GM18868 (cell line): ENCODE results near the gene DDX41.
"Not testable (repeated sequence)": the region's sequence is repeated elsewhere in the genome, so short reads cannot be mapped to it uniquely, and the experiment has no call there.

Experiments
- ATAC-seq: cut with Tn5 transposase; IDR thresholded peaks from one replicate; pipeline ENCODE4 v1.9.1; 2021; ENCODE audit warnings: mild to moderate bottlenecking, moderate library complexity; ENCODE audit not compliant: unreplicated experiment

Gene DDX41

DNA sequence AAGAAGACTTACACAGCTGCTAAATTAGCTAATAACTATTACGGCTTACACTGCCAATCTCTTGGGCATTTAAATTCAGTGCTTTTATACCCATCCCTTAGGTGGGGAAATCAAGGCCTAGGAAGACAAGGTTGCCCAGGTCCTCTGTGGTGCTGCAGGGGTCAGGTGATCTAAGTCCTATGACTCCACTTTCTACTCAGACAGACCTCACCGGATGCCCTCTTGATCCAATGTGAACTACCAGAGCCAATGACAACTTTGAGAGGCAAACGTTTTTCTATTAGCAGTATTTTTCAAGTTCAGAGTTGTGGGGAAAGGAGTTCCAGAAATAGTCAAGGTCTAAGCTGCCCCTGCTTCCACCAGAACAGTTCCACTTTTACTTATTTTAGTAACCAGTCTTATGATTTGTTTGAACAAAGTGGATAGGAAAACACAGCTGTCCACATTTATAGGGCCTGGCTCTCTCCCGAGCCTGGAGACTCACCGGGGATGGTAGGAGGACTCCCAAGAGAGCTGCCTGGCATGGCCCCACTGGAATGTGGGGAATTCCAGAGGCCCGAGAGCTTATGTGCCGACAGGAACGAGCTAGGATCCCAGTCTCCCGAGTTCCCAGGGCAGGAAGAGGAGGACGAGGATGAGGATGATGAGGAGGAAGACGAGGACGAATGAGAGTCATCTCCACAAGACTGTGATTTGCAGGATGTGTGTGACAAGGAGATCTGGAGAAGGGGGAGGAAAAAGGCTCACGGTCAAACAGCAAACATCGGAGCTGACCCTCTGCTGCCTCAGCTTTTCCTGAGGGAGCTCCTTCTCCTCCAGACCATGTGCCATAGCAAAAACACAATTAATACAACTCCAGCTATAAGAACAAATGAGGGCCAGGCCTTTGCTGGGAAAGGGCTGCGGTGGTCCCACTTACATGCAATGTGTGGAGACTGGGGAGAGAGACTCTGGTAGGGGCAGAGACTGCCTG is 20.9 kb upstream of the DDX41 start:
- no peak for ATAC-seq

DNA sequence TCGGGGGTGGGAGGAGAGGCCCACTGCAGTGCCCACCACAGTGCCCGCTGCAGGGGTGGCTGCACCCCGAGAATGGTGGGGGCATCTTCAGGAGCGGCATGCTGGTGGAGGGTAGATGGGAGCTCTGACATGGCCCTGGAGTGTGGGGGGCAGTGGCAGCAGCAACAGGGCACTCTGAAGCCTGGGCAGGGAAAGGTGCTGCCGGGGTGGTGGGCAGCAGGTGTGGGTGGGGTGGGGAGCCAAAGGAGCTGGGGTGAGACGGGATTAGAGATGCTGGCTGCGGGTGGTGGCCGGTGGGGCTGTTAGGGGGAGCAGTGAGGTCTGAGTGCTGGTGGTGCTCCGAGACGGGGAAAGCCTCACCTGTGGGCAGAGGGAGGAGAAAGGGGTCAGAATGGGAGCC is 19.6 kb upstream of the DDX41 start:
- no peak for ATAC-seq

DNA sequence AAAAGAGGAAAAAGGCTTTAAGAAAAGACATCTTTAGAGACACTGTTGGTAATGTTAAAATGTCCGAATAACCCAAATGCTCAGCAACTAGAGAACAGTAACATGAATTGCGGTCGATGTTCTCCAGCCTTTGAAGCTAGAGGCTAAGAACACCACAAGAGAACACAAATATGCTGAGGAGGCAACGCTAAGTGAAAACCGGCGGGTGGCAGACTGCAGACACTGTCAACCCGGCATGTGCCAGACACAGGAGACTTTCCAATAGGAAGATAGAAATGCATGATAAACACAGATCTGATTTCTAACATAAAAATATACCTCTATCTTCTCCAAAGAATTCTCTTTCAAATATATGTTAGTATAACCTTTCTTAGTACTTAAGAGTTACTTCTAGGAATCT is 18.4 kb upstream of the DDX41 start:
- no peak for ATAC-seq

DNA sequence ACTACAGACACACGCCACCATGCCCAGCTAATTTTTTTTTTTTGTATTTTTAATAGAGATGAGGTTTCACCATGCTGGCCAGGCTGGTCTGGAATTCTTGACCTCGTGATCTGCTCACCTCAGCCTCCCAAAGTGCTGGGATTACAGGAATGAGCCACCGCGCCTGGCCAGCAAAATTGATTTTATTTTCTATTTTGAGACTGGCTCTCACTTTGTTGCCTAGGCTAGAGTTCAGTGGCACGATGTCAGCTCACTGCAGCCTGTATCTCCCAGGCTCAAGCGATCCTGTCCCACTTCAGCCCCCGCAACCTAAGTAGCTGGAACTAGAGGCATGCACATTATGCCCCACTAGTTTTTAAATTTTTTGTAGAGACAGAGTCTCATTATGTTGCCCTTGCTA is 17.7 kb upstream of the DDX41 start:
- not testable (repeated sequence) for ATAC-seq

DNA sequence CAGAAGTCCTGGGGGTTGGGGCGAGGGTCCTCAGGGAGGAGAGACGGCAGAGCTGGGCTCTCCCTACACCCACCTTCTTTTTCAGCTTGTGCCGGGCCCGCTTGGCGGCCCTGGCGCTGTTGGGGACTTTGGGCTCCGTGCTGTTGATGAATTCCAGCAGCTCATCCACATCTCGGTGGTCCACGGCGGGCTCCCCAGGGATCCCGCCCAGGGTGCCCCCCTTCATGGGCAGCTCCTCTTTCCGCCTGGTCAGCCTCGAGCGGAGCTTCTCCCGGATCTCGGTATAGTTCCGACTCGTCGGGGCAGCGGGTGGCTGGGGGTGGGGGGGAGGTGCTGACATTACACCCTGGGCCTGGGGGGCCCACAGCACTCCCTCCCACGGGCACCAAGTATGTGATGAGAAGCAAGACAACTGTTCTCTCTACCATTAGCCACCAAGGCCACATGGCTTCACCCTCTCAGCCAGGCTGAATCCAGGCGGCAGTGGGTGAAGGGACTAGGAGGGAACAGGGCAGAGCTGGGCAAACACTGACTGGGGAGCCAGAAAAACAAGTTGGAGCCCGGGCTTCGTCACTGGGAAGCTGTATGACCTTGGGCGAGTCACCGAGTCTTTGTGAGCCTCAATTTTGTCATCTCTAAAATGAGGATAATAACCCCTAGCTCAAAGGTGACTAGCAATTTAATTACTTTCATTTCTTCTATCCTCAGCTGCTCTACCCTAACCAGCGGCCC is 14.6 kb upstream of the DDX41 start:
- no peak for ATAC-seq

DNA sequence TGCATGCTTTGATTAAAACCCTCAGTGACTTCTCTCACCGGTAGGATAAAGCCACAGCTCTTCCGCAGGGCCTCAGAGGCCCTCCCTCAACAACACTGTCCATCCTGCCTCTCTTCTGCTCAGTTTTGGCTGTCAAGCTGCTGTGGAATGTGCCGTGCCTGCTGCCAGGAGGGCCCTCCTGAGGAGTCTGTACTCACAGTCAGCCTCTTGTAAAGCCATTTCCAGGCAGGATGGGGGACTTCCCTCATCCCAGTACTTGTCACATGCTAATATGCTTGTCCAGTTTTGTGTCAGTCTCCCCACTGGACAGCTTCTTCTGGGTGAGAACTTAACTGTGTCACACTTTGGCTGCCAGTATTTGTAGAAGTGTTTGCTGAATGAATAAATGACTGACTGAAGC is 13.9 kb upstream of the DDX41 start:
- no peak for ATAC-seq

DNA sequence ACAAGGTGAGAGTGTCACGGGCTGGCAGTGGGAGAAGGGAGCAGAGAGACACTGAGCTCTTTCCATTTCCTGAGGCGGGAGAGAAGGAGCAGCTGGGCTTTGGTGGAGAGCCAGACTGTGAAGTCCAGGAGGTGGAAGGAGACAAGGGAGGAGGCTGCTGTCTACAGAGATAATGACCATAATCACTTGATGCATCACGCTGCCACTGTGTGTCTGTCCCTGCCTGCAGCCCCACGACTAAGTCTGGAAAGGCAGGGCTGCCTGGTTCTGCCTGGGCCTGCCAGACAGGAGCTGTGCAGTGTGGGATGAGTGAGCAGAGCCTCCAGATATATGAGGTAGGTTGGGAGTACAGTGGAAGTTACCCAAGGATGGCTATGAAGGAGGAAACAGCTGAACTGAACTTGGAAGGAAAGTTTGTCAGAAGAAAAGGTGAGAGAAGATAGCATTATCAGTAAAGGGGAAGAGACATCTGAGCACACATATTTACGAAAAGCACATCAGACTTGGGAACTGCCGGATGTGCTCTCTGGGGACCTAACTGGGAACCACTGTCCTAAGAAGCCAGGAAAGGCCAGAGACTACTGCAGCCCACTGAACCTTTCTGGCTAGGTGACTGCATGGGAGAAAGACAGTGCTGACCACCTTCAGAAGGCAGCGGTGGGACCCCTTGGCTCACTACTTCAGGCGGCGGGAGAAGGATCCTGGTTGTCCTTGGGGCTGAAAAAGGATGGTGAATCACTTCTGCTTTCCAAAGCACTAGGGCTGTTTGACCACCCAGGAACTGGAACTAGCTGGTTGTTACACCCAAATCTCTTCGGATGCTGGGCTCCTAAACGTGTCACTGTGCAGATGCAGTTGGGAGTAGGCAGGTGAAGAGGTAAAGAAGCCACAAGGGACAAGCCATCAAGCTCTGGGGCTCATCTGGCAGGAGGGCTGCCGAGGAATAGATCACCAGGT is 12.8 kb upstream of the DDX41 start:
- no peak for ATAC-seq

DNA sequence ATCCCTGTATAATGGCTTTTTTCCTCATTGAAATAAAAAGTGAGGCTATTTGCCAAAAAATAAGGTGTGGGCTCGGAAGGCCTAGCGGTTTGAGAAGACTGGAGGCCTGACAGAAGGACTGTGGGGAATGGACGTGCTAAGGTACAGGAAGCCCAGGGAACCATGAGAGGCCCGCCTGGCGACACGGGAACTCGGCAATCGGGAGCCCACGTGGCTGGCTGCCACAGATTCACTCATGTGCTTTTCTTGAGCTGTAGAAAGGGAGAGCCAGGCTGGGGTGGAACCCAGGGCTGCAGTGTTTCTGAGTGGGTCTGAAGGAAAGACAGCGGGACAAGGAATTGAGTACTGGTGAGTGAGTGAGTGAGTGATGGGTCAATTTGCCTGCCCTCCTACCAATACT is 11.9 kb upstream of the DDX41 start:
- no peak for ATAC-seq

DNA sequence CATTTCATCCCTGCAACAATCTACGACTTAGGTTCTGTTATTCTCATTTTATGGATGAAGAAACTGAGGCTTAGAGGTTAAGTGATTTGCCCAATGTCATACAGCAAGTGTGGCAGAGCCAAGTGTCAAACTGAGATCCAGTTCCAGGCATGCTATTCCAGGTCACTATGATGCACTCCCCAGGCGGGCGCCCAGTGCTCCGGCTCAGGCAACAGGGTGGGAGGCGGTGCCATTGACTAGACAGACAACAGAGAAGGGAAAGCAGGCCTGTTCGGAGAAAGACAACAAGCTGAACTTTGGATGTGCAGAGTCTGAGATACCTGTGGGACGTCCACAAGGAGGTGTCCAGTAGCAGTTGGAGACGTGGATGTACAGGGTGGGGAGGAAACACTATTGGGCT is 10.8 kb upstream of the DDX41 start:
- no peak for ATAC-seq

DNA sequence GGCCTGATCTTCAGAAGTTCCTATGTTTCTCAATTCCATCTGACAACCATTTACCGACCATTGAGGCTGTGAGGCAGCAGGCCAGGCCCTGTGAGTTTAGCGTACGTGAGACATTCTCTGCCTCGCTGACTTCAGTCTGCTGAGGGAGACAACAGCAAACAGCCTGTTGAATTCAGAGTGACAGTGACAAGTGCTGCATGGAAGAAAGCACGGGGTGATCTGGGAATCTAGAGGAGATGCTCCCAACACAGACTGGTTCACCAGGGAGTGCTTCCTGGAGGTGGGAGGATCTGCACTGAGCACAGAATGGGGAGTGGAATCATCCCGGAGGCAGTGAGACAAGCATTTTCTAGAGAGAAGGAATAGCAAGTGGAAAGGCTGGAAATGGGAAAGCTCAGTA is 10.0 kb upstream of the DDX41 start:
- no peak for ATAC-seq

DNA sequence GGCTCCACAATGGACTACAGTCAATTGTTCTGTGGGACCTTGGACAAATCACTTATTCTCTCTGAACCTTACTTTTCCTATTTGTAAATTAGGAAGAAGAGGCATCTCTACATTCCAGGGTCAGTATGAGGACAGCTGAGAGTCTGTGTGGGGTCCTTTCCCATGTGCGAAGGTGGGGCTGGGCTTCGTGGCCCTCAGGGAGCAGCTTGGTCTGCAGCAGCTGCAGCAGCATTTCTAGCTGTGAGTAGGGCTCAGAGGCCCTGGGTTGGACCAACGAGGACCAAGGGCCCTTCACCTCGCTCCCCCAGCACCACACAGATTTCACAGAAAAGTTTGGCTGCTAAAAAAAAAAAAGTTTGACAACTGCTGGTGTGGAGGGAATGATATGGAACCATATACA is 9.4 kb upstream of the DDX41 start:
- no peak for ATAC-seq

DNA sequence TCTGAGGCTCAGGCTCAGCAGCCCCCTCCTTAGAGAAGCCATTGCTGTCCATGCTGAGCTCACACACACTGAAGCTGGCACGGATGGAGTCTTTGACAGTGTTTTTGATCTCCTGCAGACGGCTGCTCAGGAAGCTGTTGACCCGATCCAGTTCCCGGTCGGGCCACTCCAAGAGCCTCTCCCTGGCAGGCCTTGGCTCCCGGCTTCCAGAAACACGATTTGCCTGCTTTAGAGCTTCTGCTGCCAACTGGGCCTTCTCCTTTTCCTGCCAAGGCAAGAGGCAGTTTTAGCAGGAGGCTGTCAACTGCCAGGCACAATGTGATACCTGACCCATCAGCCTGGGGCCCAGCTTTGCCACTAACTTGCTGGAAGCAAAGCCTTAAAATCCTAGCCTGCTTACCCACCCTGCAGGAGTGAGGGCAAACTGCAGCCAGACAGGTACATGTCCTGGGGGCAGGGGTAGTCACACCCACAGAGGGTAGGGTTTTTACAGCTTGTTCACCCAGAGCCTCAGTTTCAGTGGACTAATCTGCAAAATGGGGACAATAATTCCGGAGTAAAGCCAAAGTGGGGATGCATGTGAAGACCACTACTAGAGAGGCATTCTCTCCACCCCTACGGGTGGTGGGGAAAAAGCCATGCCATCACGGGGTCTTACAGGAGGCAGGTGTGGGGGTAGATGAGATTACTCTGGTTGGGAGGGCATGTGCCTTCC is 8.3 kb upstream of the DDX41 start:
- no peak for ATAC-seq

DNA sequence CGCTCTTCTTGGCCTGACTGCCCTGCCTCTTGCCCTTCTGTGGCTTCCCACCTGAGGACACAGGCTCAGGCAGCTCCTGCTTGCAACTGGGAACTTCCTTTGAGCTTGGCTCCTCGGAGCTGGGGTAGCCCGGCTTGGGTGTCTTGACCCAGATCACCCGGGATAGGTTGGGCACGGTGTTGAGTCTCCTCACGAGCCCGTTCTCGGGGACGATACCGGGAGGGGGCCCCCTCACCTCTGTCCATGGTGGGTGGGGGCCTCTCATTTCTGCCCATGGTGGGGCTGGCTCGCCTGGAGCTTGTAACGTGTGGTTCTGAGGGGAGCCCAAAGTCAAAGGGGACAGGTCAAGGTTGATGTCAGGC is 7.8 kb upstream of the DDX41 start:
- ATAC-seq, result no peak

DNA sequence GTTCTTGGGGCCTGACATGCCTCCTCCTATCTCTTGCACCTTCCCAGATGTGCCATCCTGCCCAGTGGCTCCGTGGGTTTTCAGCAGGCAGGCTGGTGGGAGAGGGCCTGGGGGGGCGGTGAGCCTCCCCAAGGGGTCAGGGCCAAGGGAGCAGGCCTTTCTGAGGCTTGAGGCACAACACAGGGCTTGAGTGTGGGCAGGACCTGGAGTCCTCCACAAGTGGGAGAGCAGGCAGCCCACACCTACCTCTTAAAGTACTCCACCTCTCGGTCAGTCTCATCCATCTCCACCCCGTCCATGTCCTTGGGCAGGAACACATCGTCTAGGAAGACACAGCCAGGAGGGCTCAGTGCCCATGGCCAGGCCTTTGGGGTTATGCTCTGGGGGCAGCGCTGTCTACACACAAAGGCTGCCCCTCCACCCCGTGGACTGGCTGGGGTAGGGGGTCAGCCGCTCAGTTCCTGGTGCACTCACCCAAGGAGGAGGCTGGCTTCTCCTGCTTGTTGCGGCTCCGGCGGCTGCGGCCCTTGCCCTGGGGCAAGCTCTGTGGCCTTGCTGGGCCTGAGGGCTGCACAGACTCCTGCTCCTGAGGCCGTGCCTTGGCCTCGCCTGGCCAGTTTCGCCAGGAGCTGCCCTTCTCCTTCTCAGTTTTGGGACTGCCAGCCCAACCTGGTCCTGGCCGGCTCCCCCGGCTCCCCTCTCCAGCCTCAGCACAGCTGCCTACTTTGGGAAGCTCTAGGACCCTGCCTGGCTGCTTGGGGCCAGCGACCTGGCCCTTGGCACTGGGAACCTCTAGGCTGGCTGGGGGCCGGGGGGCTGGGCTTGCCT is 7.2 kb upstream of the DDX41 start:
- no peak for ATAC-seq

DNA sequence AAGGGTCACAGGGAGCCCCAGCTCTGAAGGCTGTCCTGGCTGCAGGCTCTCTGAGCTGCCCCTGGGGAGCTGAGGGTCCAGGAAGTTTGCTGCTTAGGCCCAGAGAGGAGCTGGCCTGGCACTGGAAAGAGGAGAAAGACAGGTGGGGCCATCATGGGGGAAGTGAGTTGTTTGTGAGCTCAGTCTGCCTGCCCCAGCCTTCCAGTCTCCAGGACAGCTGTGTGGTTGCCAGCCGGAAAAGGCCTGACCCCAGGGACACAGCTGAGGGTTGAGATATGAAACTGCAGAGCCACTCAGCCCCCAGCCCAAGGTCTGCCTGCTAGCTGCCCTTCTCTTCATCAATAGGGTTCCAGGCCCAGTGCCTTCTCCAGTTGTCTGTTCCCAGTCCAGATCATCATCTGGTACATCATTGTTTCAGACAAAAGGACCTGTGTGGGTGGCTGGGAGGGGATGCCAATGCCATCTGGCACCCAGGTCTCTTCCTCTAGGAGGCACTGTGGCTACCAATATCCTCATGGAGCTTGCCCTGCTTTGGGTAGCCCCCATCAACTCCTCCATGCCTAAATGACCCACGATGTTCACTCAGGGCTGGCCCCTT is 4.3 kb upstream of the DDX41 start:
- no peak for ATAC-seq

DNA sequence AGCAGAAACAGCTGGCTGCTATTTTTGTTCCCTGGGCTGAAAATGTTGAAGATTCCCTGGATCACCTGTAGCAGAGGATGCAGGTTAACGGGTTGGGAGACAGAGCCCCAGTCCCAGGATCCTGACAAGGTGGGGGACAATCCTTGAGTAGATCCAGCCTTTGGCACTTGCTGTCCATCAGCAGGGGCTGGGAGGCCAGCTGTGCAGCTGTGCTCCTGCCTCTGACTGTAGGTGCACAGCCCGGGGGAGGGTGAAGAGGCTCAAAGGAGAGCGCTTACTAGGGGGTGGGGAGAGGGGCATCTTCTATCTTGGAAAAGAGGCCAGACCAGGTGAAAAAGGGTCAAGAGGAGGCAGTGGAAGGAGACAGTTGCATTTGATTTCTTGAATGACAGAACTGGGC is 3.5 kb upstream of the DDX41 start:
- ATAC-seq, result no peak

DNA sequence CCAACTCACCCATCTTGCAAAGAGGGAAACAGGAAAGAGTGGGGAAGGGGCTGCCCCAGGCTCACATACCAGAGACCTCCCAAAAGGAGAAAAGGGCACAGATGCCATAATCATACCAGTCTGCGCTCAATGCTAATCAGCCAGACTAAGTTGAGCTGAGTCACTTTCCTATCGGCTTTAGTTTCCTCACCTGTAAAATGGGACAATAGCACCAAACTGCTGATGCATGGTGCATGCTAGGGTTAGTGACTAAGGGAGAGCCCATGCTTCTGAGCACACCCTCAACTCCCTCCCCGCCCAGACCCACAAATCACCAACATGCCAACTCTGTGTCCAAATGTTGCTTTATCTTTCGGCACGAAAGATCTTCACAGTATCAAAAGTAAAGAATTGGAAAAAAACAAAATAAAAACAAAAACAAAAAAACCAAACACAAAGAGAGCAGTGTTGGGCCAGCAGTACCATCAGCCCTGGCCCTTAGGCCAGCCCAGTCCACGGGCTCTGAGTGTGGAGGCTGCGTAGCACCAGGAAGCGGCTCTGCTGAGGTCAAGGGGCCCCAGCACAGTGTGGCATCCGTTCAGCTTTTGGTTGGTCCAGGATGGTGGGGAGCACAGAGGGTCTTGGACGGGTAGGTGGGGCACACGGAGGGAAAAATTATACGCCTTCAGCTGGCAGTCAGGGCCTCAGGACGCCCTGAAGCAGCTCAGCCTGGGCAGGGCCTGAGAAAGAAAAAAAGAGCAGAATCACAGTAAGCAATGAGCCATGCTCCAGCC is 2.9 kb upstream of the DDX41 start:
- no peak for ATAC-seq

DNA sequence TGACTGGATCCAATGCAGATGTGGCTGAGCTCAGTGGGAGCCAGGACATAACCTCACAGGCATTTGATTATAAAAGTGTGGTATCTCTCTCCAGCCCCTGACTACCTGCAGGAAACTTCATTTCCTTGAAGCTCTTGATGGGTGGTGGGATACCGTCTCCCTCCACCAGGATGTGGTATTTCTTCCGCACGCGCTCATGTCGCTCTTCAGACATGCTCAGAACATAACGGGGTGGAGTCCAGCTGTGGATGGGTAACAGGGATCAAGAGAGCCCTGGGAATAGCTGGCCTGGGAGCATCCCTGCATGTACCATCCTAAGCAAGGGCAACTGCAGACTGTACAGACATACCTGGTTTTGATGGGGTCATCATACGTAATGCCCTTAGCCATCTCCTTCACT is 1.2 kb downstream of the DDX41 start:
- ATAC-seq, result no peak

DNA sequence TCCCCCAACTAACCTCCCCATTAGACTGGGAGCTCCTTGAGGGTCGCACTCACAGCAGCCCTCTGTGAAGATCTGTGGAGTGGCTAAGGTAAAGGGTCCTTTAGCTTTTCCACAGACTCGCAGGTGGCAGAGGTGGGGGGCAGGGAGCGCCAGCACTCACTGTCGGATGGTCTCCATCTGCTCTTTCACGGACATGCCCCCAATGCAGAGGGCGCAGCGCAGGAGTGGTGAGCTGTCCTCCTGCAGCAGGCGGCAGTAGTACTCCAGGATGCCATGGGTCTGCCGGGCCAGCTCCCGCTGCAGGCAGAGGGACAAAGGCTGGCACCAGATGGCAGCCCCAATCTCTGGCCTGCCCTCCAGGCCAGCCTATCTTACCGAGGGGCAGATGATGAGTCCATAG is 2.2 kb downstream of the DDX41 start:
- no peak for ATAC-seq
